GM12873 (cell line): ENCODE results near the gene CYTH4.

Experiments used
- TF ChIP-seq, protein P1 (sequence below): IDR thresholded peaks from 2 replicates; pipeline ENCODE4 v1.5.1; 2012; ENCODE audit warnings: low read depth, mild to moderate bottlenecking, moderate library complexity, low read length, control low read depth; ENCODE audit not compliant: insufficient read depth; ENCODE audit errors: missing control alignments

Gene CYTH4

GRCh38 chr22:37331856-37332536 lies 49.7 kb downstream of the CYTH4 start:
- TF ChIP-seq, protein P1, sequence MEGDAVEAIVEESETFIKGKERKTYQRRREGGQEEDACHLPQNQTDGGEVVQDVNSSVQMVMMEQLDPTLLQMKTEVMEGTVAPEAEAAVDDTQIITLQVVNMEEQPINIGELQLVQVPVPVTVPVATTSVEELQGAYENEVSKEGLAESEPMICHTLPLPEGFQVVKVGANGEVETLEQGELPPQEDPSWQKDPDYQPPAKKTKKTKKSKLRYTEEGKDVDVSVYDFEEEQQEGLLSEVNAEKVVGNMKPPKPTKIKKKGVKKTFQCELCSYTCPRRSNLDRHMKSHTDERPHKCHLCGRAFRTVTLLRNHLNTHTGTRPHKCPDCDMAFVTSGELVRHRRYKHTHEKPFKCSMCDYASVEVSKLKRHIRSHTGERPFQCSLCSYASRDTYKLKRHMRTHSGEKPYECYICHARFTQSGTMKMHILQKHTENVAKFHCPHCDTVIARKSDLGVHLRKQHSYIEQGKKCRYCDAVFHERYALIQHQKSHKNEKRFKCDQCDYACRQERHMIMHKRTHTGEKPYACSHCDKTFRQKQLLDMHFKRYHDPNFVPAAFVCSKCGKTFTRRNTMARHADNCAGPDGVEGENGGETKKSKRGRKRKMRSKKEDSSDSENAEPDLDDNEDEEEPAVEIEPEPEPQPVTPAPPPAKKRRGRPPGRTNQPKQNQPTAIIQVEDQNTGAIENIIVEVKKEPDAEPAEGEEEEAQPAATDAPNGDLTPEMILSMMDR = peak; percentile 6

DNA sequence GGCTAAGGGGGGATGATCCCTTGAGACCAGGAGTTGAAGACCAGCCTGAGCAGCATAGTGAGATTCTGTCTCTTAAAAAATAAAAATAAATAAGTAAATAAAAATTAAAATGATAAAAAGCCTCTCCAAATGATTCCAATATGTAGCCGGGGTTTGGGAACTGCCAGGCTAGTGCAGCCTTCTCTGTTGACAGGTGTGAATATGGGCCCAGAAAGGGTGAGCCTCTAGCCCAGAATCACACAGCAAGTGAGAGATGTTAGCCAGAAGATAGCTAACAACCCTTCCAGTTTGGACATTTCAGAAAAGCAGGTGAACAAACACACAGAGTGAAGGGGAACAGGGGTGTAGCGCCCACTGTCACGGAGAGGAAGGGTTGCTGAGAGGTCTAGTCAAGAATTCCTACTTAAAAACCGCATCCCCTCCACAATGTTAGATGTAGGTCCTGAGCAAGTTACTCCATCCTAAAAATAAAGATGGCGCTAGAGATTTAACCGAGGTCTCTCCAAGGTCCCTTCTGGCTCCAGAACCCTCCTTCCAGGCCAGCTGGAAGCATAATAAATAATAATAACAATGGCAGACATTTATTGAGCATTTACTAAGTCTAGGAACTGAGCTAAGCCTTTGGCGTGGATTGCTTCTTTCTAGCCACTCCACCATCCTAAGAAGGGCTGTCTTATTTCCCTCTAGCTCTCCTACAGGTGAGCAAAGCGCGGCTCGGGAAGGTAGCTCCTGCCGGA lies 51.6 kb downstream of the CYTH4 start:
- TF ChIP-seq, protein P1 = no peak

GRCh38 chr22:37334461-37334858 lies 52.2 kb downstream of the CYTH4 start:
- TF ChIP-seq, protein P1 = no peak

GRCh38 chr22:37334859-37335805 lies 52.8 kb downstream of the CYTH4 start:
- TF ChIP-seq, protein P1 = no peak

- TF ChIP-seq, protein P1 = no peak
These were observed 53.5 kb downstream of the CYTH4 start for GRCh38 chr22:37335806-37336199.

DNA sequence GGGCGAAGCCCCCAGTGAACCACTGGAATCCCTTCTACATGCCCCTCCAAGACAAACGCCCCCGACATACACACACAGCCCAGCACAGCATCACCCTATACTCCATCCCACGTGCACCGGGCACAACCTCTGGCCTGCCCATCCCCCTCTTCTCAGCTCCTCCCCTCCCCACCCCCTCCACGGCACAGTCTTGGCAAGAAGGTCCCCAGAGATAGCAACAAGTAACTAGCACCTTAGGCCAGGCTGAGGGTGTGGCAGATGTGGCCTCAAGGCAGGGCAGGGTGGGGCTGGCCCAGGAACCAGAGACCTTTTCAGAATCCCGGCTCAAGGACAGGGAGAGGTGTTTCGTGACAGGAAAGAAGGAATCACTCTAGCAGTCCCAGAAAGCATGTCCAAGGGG lies 54.3 kb downstream of the CYTH4 start:
- TF ChIP-seq, protein P1 = no peak
